Measurements from ENCODE around the gene KNG1.

DNA sequence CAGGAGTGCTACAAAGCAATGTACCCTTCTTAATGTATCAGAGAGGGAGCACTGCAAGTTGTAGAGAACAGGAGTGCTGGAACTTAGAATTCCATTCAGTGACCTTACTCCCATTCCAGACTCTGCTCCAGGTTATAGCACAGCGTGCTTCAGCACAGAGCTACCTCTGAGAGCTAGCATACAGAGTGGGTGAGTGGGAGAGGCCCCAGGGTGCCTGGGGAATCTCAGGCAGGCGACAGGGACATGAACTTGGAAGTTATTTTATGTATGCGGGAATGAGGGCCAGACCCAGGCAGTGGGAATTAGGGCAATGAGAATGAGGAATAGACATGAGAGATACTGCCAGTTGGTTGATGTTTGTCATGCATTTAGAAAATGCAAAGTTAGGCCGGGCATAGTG, 3.7 kb upstream of the KNG1 start:
- TF ChIP-seq MYC (IDR thresholded peaks at IDR 0.05; ENCODE audit: low read depth, low read length): no peak
- TF ChIP-seq, protein P1, sequence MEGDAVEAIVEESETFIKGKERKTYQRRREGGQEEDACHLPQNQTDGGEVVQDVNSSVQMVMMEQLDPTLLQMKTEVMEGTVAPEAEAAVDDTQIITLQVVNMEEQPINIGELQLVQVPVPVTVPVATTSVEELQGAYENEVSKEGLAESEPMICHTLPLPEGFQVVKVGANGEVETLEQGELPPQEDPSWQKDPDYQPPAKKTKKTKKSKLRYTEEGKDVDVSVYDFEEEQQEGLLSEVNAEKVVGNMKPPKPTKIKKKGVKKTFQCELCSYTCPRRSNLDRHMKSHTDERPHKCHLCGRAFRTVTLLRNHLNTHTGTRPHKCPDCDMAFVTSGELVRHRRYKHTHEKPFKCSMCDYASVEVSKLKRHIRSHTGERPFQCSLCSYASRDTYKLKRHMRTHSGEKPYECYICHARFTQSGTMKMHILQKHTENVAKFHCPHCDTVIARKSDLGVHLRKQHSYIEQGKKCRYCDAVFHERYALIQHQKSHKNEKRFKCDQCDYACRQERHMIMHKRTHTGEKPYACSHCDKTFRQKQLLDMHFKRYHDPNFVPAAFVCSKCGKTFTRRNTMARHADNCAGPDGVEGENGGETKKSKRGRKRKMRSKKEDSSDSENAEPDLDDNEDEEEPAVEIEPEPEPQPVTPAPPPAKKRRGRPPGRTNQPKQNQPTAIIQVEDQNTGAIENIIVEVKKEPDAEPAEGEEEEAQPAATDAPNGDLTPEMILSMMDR (IDR thresholded peaks at IDR 0.05; ENCODE audit: low read depth, low read length): no peak
- TF ChIP-seq POLR2A (IDR thresholded peaks at IDR 0.05; ENCODE audit: extremely low read depth, insufficient read length): no peak
